IMR-90 (cell line): Measurements from ENCODE around the gene SPATC1L. TPM values are rescaled to one million over a fixed set of nuclear protein-coding genes. Genes with fewer than 3 reads are reported as not detected.

Experiments
- ATAC-seq: fragments of 200-7000 bp; cut with Tn5 transposase; 2 replicates; pipeline ENCODE4 v1.9.1; 2020; ENCODE audit warnings: low read depth, mild to moderate bottlenecking, moderate library complexity
- BruUV-seq: library from RNA; stranded (reverse); fragments of 400-500 nt; replicated peaks from 2 replicates; lab custom pipeline; 2021; lab: Mats Ljungman, UMichigan
- CTCF ChIA-PET: fragments of 300-600 bp; formaldehyde crosslinking; extraction: SDS; loops from one replicate; lab custom pipeline; 2021; ENCODE audit warnings: antibody characterized with exemption; lab: Yijun Ruan, JAX
- POLR2A ChIA-PET: fragments of 300-600 bp; sonication (Branson Sonifier 250); formaldehyde crosslinking; loops from one replicate; lab custom pipeline; 2022; ENCODE audit warnings: antibody characterized with exemption; ENCODE audit not compliant: unreplicated experiment; lab: Charles Lee
- DNase-seq: peaks from one replicate; pipeline ENCODE4 v3.0.0; 2013
- H2AFZ ChIP-seq: replicated peaks from 2 replicates; pipeline ENCODE3; 2013; ENCODE audit warnings: low read length, mild to moderate bottlenecking; ENCODE audit not compliant: poor library complexity
- H2AK5ac ChIP-seq: 2 replicates; pipeline ENCODE4 v1.6.1; 2013; ENCODE audit warnings: low read depth, low read length, inconsistent platforms
- H2AK9ac ChIP-seq: replicated peaks from 2 replicates; pipeline ENCODE3; 2013; ENCODE audit warnings: mild to moderate bottlenecking, low read depth, low read length, moderate library complexity; ENCODE audit not compliant: poor library complexity
- H2BK120ac ChIP-seq: 2 replicates; pipeline ENCODE4 v1.6.1; 2013; ENCODE audit warnings: low read depth, low read length, inconsistent platforms
- H2BK15ac ChIP-seq: 3 replicates; pipeline ENCODE4 v1.6.1; 2013; ENCODE audit warnings: low read depth, low read length, inconsistent platforms
- H2BK20ac ChIP-seq: 2 replicates; pipeline ENCODE4 v1.6.1; 2013; ENCODE audit warnings: low read depth, mild to moderate bottlenecking, inconsistent platforms, low read length, moderate library complexity
- H2BK5ac ChIP-seq: 2 replicates; pipeline ENCODE4 v1.6.1; 2013; ENCODE audit warnings: mild to moderate bottlenecking, low read depth, low read length, inconsistent platforms; ENCODE audit not compliant: poor library complexity, severe bottlenecking
- H3K14ac ChIP-seq: replicated peaks from 2 replicates; pipeline ENCODE4 v1.6.1; 2013; ENCODE audit warnings: low read depth, low read length, inconsistent platforms
- H3K18ac ChIP-seq: 2 replicates; pipeline ENCODE4 v1.6.1; 2013; ENCODE audit warnings: low read depth, low read length, control low read depth
- H3K23ac ChIP-seq: 2 replicates; pipeline ENCODE4 v1.6.1; 2013; ENCODE audit warnings: low read depth, low read length, inconsistent platforms
- H3K27ac ChIP-seq: 2 replicates; pipeline ENCODE4 v1.5.1; 2013; ENCODE audit warnings: mild to moderate bottlenecking, control low read depth, low read length; ENCODE audit not compliant: insufficient read depth
- H3K27me3 ChIP-seq: 2 replicates; pipeline ENCODE4 v1.6.1; 2013; ENCODE audit warnings: low read length; ENCODE audit not compliant: control insufficient read depth, insufficient read depth
- H3K36me3 ChIP-seq: 2 replicates; pipeline ENCODE4 v1.6.1; 2013; ENCODE audit warnings: low read length, mixed read lengths; ENCODE audit not compliant: control insufficient read depth, insufficient read depth
- H3K4ac ChIP-seq: 2 replicates; pipeline ENCODE4 v1.6.1; 2013; ENCODE audit warnings: low read depth, low read length, inconsistent platforms
- H3K4me1 ChIP-seq: 2 replicates; pipeline ENCODE4 v1.6.1; 2013; ENCODE audit warnings: low read length, mixed read lengths; ENCODE audit not compliant: control insufficient read depth, insufficient read depth
- H3K4me2 ChIP-seq: 2 replicates; pipeline ENCODE4 v1.6.1; 2013; ENCODE audit warnings: low read depth, mild to moderate bottlenecking, control low read depth, low read length, moderate library complexity
- H3K4me3 ChIP-seq: 2 replicates; pipeline ENCODE4 v1.5.1; 2013; ENCODE audit warnings: low read depth, mild to moderate bottlenecking, control low read depth, low read length, moderate library complexity; ENCODE audit not compliant: insufficient read depth
- H3K56ac ChIP-seq: 2 replicates; pipeline ENCODE4 v1.6.1; 2013; ENCODE audit warnings: low read length, inconsistent platforms; ENCODE audit not compliant: insufficient read depth; ENCODE audit errors: extremely low read depth
- H3K79me1 ChIP-seq, 2 experiments: 2 replicates each; pipeline ENCODE4 v1.6.1; 2013; ENCODE audit warnings: low read length in 2 of 2, inconsistent platforms in 1 of 2, low read depth in 1 of 2
- H3K9ac ChIP-seq: 2 replicates; pipeline ENCODE4 v1.6.1; 2013; ENCODE audit warnings: low read depth, low read length, control low read depth
- H3K9me1 ChIP-seq: 2 replicates; pipeline ENCODE4 v1.6.1; 2013; ENCODE audit warnings: low read length, inconsistent platforms; ENCODE audit not compliant: insufficient read depth
- H3K9me3 ChIP-seq: 2 replicates; pipeline ENCODE4 v1.6.1; 2013; ENCODE audit warnings: low read length; ENCODE audit not compliant: control insufficient read depth, insufficient read depth
- H4K20me1 ChIP-seq: 2 replicates; pipeline ENCODE4 v1.6.1; 2013; ENCODE audit warnings: low read length, inconsistent platforms; ENCODE audit not compliant: insufficient read depth
- H4K5ac ChIP-seq: 2 replicates; pipeline ENCODE4 v1.6.1; 2013; ENCODE audit warnings: mild to moderate bottlenecking, low read depth, low read length, control low read depth
- H4K8ac ChIP-seq, 2 experiments: 2 replicates each; pipeline ENCODE4 v1.6.1; 2013; ENCODE audit warnings: low read depth in 2 of 2, low read length in 2 of 2, control low read depth in 1 of 2, inconsistent platforms in 1 of 2
- H4K91ac ChIP-seq: 2 replicates; pipeline ENCODE4 v1.6.1; 2013; ENCODE audit warnings: low read depth, low read length, inconsistent platforms; ENCODE audit not compliant: insufficient read depth
- MAFK ChIP-seq: IDR thresholded peaks from 2 replicates; pipeline ENCODE4 v1.6.1; 2012; ENCODE audit warnings: low read depth, low read length, improper control_type of control experiment
- WGBS, 2 experiments: methylation state at CpG; one replicate each; pipeline versions ENCODE4 v1.1.5 to v1.1.7; 2013; ENCODE audit warnings: missing lambda C conversion rate in 2 of 2; ENCODE audit not compliant: insufficient read length in 1 of 2; ENCODE audit errors: extremely low coverage in 2 of 2; 5-methylcytosine and 5-hydroxymethylcytosine counted together
- dilution Hi-C: fragments of 300-500 bp; cut with HindIII; formaldehyde crosslinking; loops from one replicate; pipeline ENCODE4 v1.14.3; 2018; ENCODE audit warnings: low sequenced_read_pairs; ENCODE audit not compliant: unreplicated experiment
- in situ Hi-C: fragments of 300-500 bp; cut with MboI; formaldehyde crosslinking; loops from 3 replicates; pipeline ENCODE4 v1.14.3; 2019; ENCODE audit warnings: low sequenced_read_pairs, inconsistent platforms, mixed read lengths
- intact Hi-C: fragments of 100-400 bp; cut with micrococcal nuclease; formaldehyde crosslinking; loops from 2 replicates; pipeline ENCODE4 v1.10.0; 2022
- polyA plus RNA-seq, 3 experiments: library from polyadenylated mRNA; depleted of rRNA; stranded (reverse); fragments of >200 nt; gene quantifications; 2 replicates each; pipeline ENCODE4 v1.2.3, GENCODE V29; 2012; ENCODE audit warnings: low replicate concordance in 1 of 3
- total RNA-seq: library from RNA; depleted of rRNA; stranded (reverse); fragments of >200 nt; gene quantifications from 2 replicates; pipeline ENCODE4 v1.2.3, GENCODE V29; 2012
- TF ChIP-seq, protein P1 (sequence below): conservative IDR thresholded peaks from 2 replicates; pipeline ENCODE4 v1.5.1; 2012; ENCODE audit warnings: mild to moderate bottlenecking, low read depth, low read length, improper control_type of control experiment

The SPATC1L gene
- total and polyA plus RNA-seq, 2 of the 4 experiments (the other 2 are of a cell fraction): 3.8 to 17.2 TPM

DNA sequence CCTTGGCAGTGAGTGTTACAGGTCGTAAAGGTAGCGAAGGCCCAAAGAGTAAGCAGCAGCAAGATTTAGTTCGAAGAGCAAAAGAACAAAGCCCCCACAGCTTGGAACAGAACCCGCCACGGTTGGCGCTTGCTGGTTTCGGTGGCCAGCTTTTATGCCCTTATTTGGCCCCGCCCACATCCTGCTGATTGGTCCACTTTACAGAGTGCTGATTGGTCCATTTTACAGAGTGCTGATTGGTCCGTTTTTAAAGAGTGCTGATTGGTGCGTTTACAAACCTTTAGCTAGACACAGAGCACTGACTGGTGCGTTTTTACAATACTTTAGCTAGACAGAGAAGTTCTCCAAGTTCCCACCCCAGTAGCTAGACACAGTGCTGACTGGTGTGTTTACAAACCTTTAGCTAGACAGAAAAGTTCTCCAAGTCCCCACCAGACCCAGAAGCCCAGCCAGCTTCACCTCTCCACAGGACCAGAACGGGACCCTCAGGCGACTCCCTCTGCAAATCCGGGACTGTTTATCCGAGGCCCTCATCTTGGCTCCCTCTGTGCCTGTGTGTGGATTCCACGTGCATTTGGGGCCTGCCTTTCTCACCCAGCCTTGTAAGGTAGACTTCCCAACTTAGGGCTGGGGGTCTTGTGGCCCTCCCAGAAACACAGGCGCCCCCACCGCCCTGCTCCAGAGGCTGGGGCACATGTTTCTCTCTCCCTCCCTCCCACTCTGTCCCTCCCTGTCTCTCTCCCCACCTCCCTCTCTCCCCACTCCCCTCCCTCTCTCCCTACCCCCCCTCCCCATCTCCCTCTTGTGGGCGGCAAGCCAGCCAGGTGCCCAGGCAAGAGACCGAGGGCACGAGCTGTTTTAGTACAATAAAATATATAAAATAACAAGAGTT lies 41.4 kb downstream of the SPATC1L start:
- Histone ChIP-seq H3K79me1 (no peaks in the 10 kb centered on the region), H4K5ac (no peak overlapping the region), H4K91ac (no peak overlapping the region), H2BK20ac (no peak overlapping the region), H3K23ac (no peak overlapping the region; the same call in 1 of the 2 replicates), H2AK9ac (peak overlapping the region; percentile 72), H3K27ac (no peak overlapping the region), H3K27me3 (no peaks in the 10 kb centered on the region), H2AFZ (peak overlapping the region; percentile 67), H4K8ac (no peak overlapping the region), H3K4ac (peak overlapping the region; percentile 34; the same call in 1 of the 2 replicates), H3K56ac (no peak overlapping the region), H3K4me1 (0 out of 2 replicates have a peak, but pooled peaks cover 2% of the 10 kb centered on the region), H4K20me1 (no peaks in the 10 kb centered on the region), H3K4me3 (no peak overlapping the region), H3K14ac (no peak overlapping the region), H2BK5ac (no peak overlapping the region), H2BK120ac (no peak overlapping the region), H3K36me3 (no peaks in the 10 kb centered on the region), H2AK5ac (peak overlapping the region; percentile 54; the same call in 1 of the 2 replicates), H3K9me3 (no peaks in the 10 kb centered on the region), H3K18ac (no peak overlapping the region), H3K4me2 (no peak overlapping the region), H2BK15ac (no peak overlapping the region), H3K9ac (no peak overlapping the region), H3K9me1 (no peaks in the 10 kb centered on the region)
- in situ Hi-C loops: no loop called here
- 0 out of 2 replicates have a peak, but pooled peaks have one; percentile 15 for TF ChIP-seq MAFK
- TF ChIP-seq, protein P1, sequence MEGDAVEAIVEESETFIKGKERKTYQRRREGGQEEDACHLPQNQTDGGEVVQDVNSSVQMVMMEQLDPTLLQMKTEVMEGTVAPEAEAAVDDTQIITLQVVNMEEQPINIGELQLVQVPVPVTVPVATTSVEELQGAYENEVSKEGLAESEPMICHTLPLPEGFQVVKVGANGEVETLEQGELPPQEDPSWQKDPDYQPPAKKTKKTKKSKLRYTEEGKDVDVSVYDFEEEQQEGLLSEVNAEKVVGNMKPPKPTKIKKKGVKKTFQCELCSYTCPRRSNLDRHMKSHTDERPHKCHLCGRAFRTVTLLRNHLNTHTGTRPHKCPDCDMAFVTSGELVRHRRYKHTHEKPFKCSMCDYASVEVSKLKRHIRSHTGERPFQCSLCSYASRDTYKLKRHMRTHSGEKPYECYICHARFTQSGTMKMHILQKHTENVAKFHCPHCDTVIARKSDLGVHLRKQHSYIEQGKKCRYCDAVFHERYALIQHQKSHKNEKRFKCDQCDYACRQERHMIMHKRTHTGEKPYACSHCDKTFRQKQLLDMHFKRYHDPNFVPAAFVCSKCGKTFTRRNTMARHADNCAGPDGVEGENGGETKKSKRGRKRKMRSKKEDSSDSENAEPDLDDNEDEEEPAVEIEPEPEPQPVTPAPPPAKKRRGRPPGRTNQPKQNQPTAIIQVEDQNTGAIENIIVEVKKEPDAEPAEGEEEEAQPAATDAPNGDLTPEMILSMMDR: no peak
- no TSS peak for BruUV-seq
- DNase-seq (no peak), ATAC-seq (no peak)
- 82% methylated on average over 9 of the region's 21 CpGs; no CpG with 5 or more reads in 1 of the 2 experiments for WGBS, 2 experiments
- POLR2A ChIA-PET: no interaction called here
- dilution Hi-C loops: no loop called here
- CTCF ChIA-PET: interaction anchor here (0.6 to 1.6 kb wide), 6 partner anchors 10 to 216 kb away, joined by 3 to 13 read pairs (median 6); no protein-coding TSS in a partner anchor
- intact Hi-C loops: loop anchor here (1.0 kb wide), 1 partner anchor 85 kb away; the partner anchor contains the start of gene LSS
